WI38 (cell line): Measurements from ENCODE around the gene SREK1.
"Not testable (repeated sequence)": the region's sequence is repeated elsewhere in the genome, so short reads cannot be mapped to it uniquely, and the experiment has no call there.

Source experiments
- H3K4me3 ChIP-seq: 2 replicates; pipeline ENCODE4 v1.5.1; 2011; ENCODE audit warnings: low read depth, mild to moderate bottlenecking, control low read depth, low read length
- TF ChIP-seq, protein P1 (sequence below): IDR thresholded peaks from 2 replicates; pipeline ENCODE4 v1.5.1; 2012; ENCODE audit warnings: low read depth, mild to moderate bottlenecking, control low read depth, low read length

Gene SREK1

DNA sequence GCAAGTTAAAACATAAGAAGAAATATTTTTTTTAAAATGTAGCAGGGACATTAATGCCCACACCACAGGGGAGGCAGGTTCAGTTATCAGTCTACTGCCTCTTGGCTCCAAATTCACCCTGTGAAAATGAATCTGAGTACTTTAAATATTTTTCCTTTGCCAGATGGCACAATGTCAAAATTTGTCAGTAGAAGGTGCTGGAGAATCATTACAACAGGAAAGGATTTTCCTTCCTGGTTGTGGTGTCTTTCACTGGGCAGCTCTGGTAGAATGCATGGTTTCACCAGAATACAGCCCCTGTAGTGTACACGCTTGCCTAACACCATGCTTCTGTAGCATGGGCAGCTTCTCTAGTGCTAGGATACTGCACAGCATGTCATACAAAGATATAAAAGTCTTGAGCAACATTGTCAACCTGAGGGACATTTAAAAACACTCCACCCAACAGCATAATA lies 9.7 kb upstream of the SREK1 start:
- no peak overlapping the region for H3K4me3 ChIP-seq
- TF ChIP-seq, protein P1, sequence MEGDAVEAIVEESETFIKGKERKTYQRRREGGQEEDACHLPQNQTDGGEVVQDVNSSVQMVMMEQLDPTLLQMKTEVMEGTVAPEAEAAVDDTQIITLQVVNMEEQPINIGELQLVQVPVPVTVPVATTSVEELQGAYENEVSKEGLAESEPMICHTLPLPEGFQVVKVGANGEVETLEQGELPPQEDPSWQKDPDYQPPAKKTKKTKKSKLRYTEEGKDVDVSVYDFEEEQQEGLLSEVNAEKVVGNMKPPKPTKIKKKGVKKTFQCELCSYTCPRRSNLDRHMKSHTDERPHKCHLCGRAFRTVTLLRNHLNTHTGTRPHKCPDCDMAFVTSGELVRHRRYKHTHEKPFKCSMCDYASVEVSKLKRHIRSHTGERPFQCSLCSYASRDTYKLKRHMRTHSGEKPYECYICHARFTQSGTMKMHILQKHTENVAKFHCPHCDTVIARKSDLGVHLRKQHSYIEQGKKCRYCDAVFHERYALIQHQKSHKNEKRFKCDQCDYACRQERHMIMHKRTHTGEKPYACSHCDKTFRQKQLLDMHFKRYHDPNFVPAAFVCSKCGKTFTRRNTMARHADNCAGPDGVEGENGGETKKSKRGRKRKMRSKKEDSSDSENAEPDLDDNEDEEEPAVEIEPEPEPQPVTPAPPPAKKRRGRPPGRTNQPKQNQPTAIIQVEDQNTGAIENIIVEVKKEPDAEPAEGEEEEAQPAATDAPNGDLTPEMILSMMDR, result no peak

- TF ChIP-seq, protein P1, result no peak
- no peak overlapping the region for H3K4me3 ChIP-seq
Observed at GRCh38 chr5:66136053-66136452, 8.0 kb upstream of the SREK1 start.

DNA sequence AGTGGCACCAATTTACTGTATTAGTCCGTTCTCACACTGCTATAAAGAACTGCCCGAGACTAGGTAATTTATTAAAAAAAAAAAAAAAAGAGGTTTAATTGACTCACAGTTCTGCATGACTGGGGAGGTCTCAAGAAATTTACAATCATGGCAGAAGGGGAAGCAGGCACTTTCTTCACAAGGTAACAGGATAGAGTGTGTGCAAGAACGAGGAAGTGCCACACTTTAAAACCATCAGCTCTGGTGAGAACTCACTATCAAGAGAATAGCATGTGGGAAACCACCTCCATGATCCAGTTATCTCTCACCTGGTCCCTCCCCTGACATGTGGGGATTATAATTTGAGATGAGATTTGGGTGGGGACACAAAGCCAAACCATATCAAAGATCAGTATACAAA lies 7.2 kb upstream of the SREK1 start:
- not testable (repeated sequence) for H3K4me3 ChIP-seq

DNA sequence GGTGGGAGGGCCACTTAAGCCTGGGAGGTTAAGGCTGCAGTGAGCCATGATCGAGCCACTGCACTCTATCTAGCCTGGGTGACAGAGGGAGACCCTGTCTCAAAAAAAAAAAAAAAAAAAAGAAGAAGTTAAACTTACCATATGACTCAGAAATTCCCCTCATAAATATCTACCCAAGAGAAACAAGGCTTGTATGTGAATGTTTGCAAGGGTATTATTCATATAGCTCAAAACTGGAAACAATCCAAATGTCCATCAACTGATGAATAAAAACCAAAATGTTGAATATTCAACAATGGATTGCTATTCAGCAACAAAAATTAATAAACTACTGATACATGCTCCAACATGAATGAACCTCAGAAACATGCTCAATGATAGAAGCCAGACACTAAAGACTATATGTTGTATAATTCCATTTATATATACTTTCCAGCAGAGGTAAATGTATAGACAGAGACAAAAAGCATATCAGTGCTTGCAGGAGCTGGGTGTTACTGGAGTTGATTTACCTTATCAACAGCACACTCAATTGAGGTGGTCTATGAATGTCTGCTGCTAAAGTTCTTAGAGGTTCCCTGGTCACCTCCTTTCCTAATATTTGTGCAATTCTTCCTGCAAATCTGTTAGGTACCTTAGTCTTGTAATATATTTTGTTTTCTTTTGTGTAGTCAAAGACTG lies 5.3 kb upstream of the SREK1 start:
- TF ChIP-seq, protein P1, result no peak
- no peak overlapping the region for H3K4me3 ChIP-seq

DNA sequence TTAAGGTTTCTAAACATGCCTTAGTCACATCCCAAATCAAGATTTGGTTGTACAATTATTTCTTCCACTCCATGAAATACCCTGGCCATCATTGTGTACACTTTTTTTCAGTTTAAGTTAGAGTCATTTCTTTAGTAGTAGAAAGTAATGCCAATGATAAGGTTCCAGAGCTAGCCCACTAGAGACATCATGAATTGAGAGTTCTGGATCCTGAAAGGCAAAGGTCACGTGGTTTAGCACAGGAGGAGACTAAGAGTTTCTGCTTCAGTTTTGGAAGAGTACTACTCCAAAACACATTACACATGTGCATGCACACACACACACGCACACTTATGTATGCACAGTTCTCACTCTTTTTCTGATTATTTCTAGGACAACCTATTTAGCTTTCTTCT lies 4.8 kb upstream of the SREK1 start:
- TF ChIP-seq, protein P1, result no peak
- no peak overlapping the region for H3K4me3 ChIP-seq

DNA sequence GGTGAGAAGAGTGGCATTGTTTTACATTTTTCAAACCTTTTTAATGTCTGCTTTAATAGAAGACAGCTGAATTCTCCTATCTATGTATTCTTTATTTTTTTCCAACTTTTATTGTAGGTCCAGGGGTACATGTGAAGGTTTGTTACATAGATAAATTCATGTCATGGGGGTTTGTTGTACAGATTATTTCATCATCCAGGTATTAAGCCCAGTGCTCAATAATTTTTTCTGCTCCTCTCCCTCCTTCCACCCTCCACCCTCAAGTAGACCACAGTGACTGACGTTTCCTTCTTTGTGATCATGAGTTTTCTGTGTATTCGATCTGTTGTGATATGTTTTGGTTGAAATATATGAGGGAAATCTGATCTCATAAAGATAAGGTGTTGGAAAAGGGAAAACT lies 1.7 kb upstream of the SREK1 start:
- TF ChIP-seq, protein P1, result no peak
- no peak overlapping the region for H3K4me3 ChIP-seq

GRCh38 chr5:66143473-66144073 lies 527 bp upstream of the SREK1 start:
- TF ChIP-seq, protein P1, result no peak

More at GRCh38 chr5:66143473-66144073, 527 bp upstream of the SREK1 start:
- peak overlapping the region; percentile 87 for H3K4me3 ChIP-seq
